SK-N-SH (cell line): ENCODE results near the gene ZNF593OS. TPM values are rescaled to one million over a fixed set of nuclear protein-coding genes. Genes with fewer than 3 reads are reported as not detected.

ENCODE experiments used
- CTCF ChIA-PET: fragments of 300-600, 350-600 bp; formaldehyde crosslinking; extraction: SDS; loops from one replicate; lab custom pipeline; 2021; lab: Yijun Ruan, JAX
- POLR2A ChIA-PET: fragments of 350-600 bp; sonication (Branson Sonifier 250); formaldehyde crosslinking; extraction: SDS; loops from one replicate; lab custom pipeline; 2020; ENCODE audit warnings: antibody characterized with exemption, inconsistent platforms; lab: Yijun Ruan, JAX
- DNase-seq: peaks from one replicate; pipeline ENCODE4 v3.0.0; 2012
- H2AFZ ChIP-seq: fragments of 200-600 bp; sonication (generic); 2 replicates; pipeline ENCODE4 v1.8.1; 2016; ENCODE audit warnings: antibody characterized with exemption, mild to moderate bottlenecking, low read depth
- H3F3A ChIP-seq: fragments of 200-600 bp; sonication (generic); replicated peaks from 2 replicates; pipeline ENCODE3; 2016; ENCODE audit warnings: antibody characterized with exemption, mild to moderate bottlenecking; ENCODE audit not compliant: insufficient read depth
- H3K27ac ChIP-seq, 2 experiments: fragments of 200-500 bp in 1 of 2; fragments of 200-600 bp in 1 of 2; sonication (Bioruptor generic) in 1 of 2; sonication (generic), shearing (Covaris generic) in 1 of 2; 2 replicates each; pipeline versions ENCODE4 v1.5.1 to v1.6.1; 2014 to 2016; ENCODE audit warnings: low read depth in 2 of 2, inconsistent platforms in 1 of 2, low read length in 1 of 2, mild to moderate bottlenecking in 1 of 2, mixed read lengths in 1 of 2
- H3K27me3 ChIP-seq: fragments of 200-600 bp; sonication (generic), shearing (Covaris generic); 2 replicates; pipeline ENCODE4 v1.6.1; 2016; ENCODE audit warnings: mixed run types; ENCODE audit not compliant: insufficient read depth
- H3K36me3 ChIP-seq, 2 experiments: fragments of 200-500 bp in 1 of 2; fragments of 200-600 bp in 1 of 2; sonication (Bioruptor generic) in 1 of 2; sonication (generic) in 1 of 2; replicated peaks in 1 of 2; 2 replicates each; pipeline versions ENCODE3 to v1.5.1; 2014 to 2016; ENCODE audit warnings: low read length in 1 of 2, mild to moderate bottlenecking in 1 of 2; ENCODE audit not compliant: insufficient read depth in 2 of 2, control insufficient read depth in 1 of 2
- H3K4me1 ChIP-seq, 2 experiments: fragments of 200-500 bp in 1 of 2; fragments of 200-600 bp in 1 of 2; sonication (Bioruptor generic) in 1 of 2; sonication (generic), shearing (Covaris generic) in 1 of 2; 2 replicates each; pipeline versions ENCODE4 v1.5.1 to v1.6.1; 2014 to 2016; ENCODE audit warnings: low read depth in 1 of 2, low read length in 1 of 2, mixed run types in 1 of 2; ENCODE audit not compliant: insufficient read depth in 2 of 2, control insufficient read depth in 1 of 2
- H3K4me2 ChIP-seq: fragments of 200-600 bp; sonication (generic), shearing (Covaris generic); 2 replicates; pipeline ENCODE4 v1.6.1; 2017; ENCODE audit warnings: mixed run types
- H3K4me3 ChIP-seq, 2 experiments: fragments of 200-500 bp in 1 of 2; fragments of 200-600 bp in 1 of 2; sonication (Bioruptor generic) in 1 of 2; sonication (generic), shearing (Covaris generic) in 1 of 2; 2 replicates each; pipeline versions ENCODE4 v1.5.1 to v1.8.1; 2014 to 2016; ENCODE audit warnings: low read depth in 2 of 2, inconsistent platforms in 1 of 2, low read length in 1 of 2, mild to moderate bottlenecking in 1 of 2, mixed read lengths in 1 of 2, moderate library complexity in 1 of 2
- H3K79me2 ChIP-seq: fragments of 200-600 bp; sonication (generic); 2 replicates; pipeline ENCODE4 v1.8.1; 2017; ENCODE audit warnings: mild to moderate bottlenecking; ENCODE audit not compliant: insufficient read depth
- H3K9ac ChIP-seq: fragments of 200-600 bp; sonication (generic); 2 replicates; pipeline ENCODE4 v1.6.1; 2017; ENCODE audit warnings: mixed run types
- H3K9me2 ChIP-seq: fragments of 200-600 bp; sonication (generic); 2 replicates; pipeline ENCODE4 v1.6.1; 2017; ENCODE audit warnings: mixed run types
- H3K9me3 ChIP-seq: fragments of 200-600 bp; sonication (generic); 2 replicates; pipeline ENCODE4 v1.6.1; 2017; ENCODE audit warnings: mixed run types, mild to moderate bottlenecking, moderate library complexity
- H4K20me1 ChIP-seq: fragments of 200-600 bp; sonication (generic); 2 replicates; pipeline ENCODE4 v1.6.1; 2017; ENCODE audit warnings: mild to moderate bottlenecking, mixed run types; ENCODE audit not compliant: insufficient read depth
- CHD2 ChIP-seq: fragments of 150-350 bp; IDR thresholded peaks from 2 replicates; pipeline ENCODE4 v1.6.1; 2018; ENCODE audit warnings: low read length; ENCODE audit not compliant: partially characterized antibody
- ELF1 ChIP-seq: IDR thresholded peaks from 2 replicates; pipeline ENCODE4 v1.4.0; 2012
- FOSL2 ChIP-seq: IDR thresholded peaks from 2 replicates; pipeline ENCODE4 v1.4.0; 2012; ENCODE audit warnings: low read depth, mild to moderate bottlenecking, moderate library complexity, borderline replicate concordance
- GABPA ChIP-seq: IDR thresholded peaks from 2 replicates; pipeline ENCODE4 v1.4.0; 2012; ENCODE audit warnings: low read depth, mild to moderate bottlenecking
- GATA2 ChIP-seq: sonication (generic); formaldehyde crosslinking; IDR thresholded peaks from 2 replicates; pipeline ENCODE4 v1.5.0; 2020; ENCODE audit warnings: mild to moderate bottlenecking, missing genetic modification reagents
- JUND ChIP-seq: IDR thresholded peaks from 2 replicates; pipeline ENCODE4 v1.4.0; 2012
- POLR2AphosphoS5 ChIP-seq: IDR thresholded peaks from 2 replicates; pipeline ENCODE4 v1.6.1; 2012; ENCODE audit warnings: low read depth, low read length
- RAD21 ChIP-seq: IDR thresholded peaks from 2 replicates; pipeline ENCODE4 v1.6.1; 2012; ENCODE audit warnings: mild to moderate bottlenecking, low read length
- RCOR1 ChIP-seq: fragments of 150-350 bp; IDR thresholded peaks from 2 replicates; pipeline ENCODE4 v1.6.1; 2017; ENCODE audit warnings: antibody characterized with exemption, low read length
- RFX5 ChIP-seq: IDR thresholded peaks from 2 replicates; pipeline ENCODE4 v1.6.1; 2012; ENCODE audit warnings: mild to moderate bottlenecking, improper control_type of control experiment, low read length
- SIN3A ChIP-seq: IDR thresholded peaks from 2 replicates; pipeline ENCODE4 v1.6.1; 2012; ENCODE audit warnings: low read depth, mild to moderate bottlenecking, low read length, moderate library complexity, borderline replicate concordance
- SMC3 ChIP-seq: IDR thresholded peaks from 2 replicates; pipeline ENCODE4 v1.6.1; 2012; ENCODE audit warnings: low read depth, low read length, improper control_type of control experiment
- TCF12 ChIP-seq: IDR thresholded peaks from 2 replicates; pipeline ENCODE4 v1.4.0; 2012
- TEAD4 ChIP-seq: IDR thresholded peaks from 2 replicates; pipeline ENCODE4 v1.4.0; 2012; ENCODE audit warnings: mild to moderate bottlenecking, borderline replicate concordance; ENCODE audit not compliant: insufficient read depth
- USF2 ChIP-seq: fragments of 150-350 bp; IDR thresholded peaks from 2 replicates; pipeline ENCODE4 v1.6.1; 2017; ENCODE audit warnings: antibody characterized with exemption, low read length, low read depth, borderline replicate concordance
- YY1 ChIP-seq: IDR thresholded peaks from 2 replicates; pipeline ENCODE4 v1.4.0; 2012; ENCODE audit warnings: low read depth, mild to moderate bottlenecking
- ZBTB33 ChIP-seq: IDR thresholded peaks from 2 replicates; pipeline ENCODE4 v1.4.0; 2012; ENCODE audit warnings: low read depth, borderline replicate concordance
- WGBS: methylation state at CpG from one replicate; pipeline ENCODE4 v1.1.6; 2017; ENCODE audit warnings: low lambda C conversion rate; 5-methylcytosine and 5-hydroxymethylcytosine counted together
- polyA plus RNA-seq, 3 experiments: library from polyadenylated mRNA; depleted of rRNA; stranded (reverse); fragments of >200 nt; gene quantifications; 2 replicates each; pipeline ENCODE4 v1.2.3, GENCODE V29; 2012
- TF ChIP-seq, protein P1 (sequence below): IDR thresholded peaks from 2 replicates; pipeline ENCODE4 v1.4.0; 2012; ENCODE audit warnings: low read depth, borderline replicate concordance

ZNF593OS gene
- polyA plus RNA-seq, 1 of the 3 experiments (the other 2 are of a cell fraction), result not detected

DNA sequence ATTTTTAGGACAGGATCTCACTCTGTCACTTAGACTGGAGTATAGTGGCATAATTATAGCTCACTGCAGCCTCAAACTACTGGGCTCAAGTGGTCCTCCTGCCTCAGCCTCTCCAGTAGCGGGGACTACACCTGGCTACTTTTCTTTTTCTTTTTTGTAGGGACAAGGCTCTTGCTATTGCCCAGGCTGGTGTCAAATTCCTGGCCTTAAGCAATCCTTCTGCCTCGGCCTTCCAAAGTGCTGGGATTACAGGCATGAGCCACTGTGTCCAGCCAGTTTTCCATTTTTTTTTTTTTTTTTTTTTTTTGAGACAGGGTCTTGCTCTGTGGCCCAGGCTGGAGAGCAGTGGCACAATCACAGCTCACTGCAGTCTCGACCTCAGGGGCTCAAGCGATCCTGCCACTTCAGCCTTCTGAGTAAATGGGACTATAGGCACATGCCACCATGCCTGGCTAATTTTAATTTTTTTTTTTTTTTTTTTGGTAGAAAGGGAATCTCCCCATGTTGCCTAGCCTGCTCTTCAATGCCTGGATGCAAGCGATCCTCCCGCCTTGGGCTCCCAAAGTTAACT lies 41.8 kb upstream of the ZNF593OS start:
- TF ChIP-seq GATA2, result no peak
- TF ChIP-seq TCF12, result no peak
- no peak for TF ChIP-seq SIN3A
- TF ChIP-seq, protein P1, sequence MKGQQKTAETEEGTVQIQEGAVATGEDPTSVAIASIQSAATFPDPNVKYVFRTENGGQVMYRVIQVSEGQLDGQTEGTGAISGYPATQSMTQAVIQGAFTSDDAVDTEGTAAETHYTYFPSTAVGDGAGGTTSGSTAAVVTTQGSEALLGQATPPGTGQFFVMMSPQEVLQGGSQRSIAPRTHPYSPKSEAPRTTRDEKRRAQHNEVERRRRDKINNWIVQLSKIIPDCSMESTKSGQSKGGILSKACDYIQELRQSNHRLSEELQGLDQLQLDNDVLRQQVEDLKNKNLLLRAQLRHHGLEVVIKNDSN, result no peak
- TF ChIP-seq FOSL2, result no peak
- TF ChIP-seq RFX5, result no peak
- TF ChIP-seq ZBTB33, result no peak
- no peak for TF ChIP-seq RAD21
- TF ChIP-seq ELF1, result no peak
- no peak for TF ChIP-seq RCOR1
- TF ChIP-seq GABPA, result no peak
- no peak for TF ChIP-seq YY1
- no peak for TF ChIP-seq TEAD4
- TF ChIP-seq POLR2AphosphoS5, result no peak
- no peak for TF ChIP-seq USF2
- no peak for TF ChIP-seq CHD2
- no peak for TF ChIP-seq SMC3
- TF ChIP-seq JUND, result no peak
- Histone ChIP-seq H3K4me1 (no peaks in the 10 kb centered on the region), H3F3A (no peaks in the 10 kb centered on the region), H3K9me3 (no peaks in the 10 kb centered on the region), H3K4me2 (no peak overlapping the region), H3K27me3 (no peaks in the 10 kb centered on the region; the same call in 1 of the 2 replicates), H3K9me2 (no peaks in the 10 kb centered on the region), H3K9ac (no peak overlapping the region), H3K27ac (no peak overlapping the region), H2AFZ (no peak overlapping the region), H3K36me3 (no peaks in the 10 kb centered on the region), H3K4me3 (no peak overlapping the region), H3K79me2 (no peaks in the 10 kb centered on the region), H4K20me1 (no peaks in the 10 kb centered on the region)
- DNase-seq, result no peak
- WGBS, result 62% methylated on average over 6 of the region's 6 CpGs
- ChIA-PET POLR2A (no interaction called here), CTCF (interaction anchor here (0.6 to 2.2 kb wide), 4 partner anchors 17 to 975 kb away, joined by 3 to 10 read pairs (median 4); partner anchors contain the start of gene CEP85)
